Measurements from ENCODE around the gene HOXA4. TPM values are rescaled to one million over a fixed set of nuclear protein-coding genes. Genes with fewer than 3 reads are reported as not detected.
A peak's percentile ranks its signal among the peaks of the same experiment; 100 is the strongest.

The HOXA4 gene
- total RNA-seq, 1 donor from 2014 or later, result not detected

- Histone ChIP-seq H3K4me3 (no peak overlapping the region), H3K36me3 (no peaks in the 10 kb centered on the region), H3K79me2 (ENCODE audit: low read depth) (no peaks in the 10 kb centered on the region), H4K20me1 (ENCODE audit: low read depth) (peaks cover 93% of the 10 kb centered on the region), H3K4me2 (no peak overlapping the region), H3K9me3 (ENCODE audit: low read depth) (no peaks in the 10 kb centered on the region), H3F3A (ENCODE audit: low read depth) (no peaks in the 10 kb centered on the region), H2AFZ (replicated peaks) (no peak overlapping the region), H3K9ac (no peak overlapping the region), H3K27ac (no peak overlapping the region), H3K27me3 (peaks cover 100% of the 10 kb centered on the region), H3K4me1 (no peaks in the 10 kb centered on the region)
- peaks cover 7% of the 10 kb centered on the region for H3K9me3 Mint-ChIP-seq
- DNase-seq (ENCODE audit: low spot score), result no peak
- H3K4me1 Mint-ChIP-seq, result no peaks in the 10 kb centered on the region
- no peak overlapping the region for H3K27ac Mint-ChIP-seq
- H3K4me3 Mint-ChIP-seq, result no peak overlapping the region
- H3K36me3 Mint-ChIP-seq, result no peaks in the 10 kb centered on the region
- TF ChIP-seq, protein P1, sequence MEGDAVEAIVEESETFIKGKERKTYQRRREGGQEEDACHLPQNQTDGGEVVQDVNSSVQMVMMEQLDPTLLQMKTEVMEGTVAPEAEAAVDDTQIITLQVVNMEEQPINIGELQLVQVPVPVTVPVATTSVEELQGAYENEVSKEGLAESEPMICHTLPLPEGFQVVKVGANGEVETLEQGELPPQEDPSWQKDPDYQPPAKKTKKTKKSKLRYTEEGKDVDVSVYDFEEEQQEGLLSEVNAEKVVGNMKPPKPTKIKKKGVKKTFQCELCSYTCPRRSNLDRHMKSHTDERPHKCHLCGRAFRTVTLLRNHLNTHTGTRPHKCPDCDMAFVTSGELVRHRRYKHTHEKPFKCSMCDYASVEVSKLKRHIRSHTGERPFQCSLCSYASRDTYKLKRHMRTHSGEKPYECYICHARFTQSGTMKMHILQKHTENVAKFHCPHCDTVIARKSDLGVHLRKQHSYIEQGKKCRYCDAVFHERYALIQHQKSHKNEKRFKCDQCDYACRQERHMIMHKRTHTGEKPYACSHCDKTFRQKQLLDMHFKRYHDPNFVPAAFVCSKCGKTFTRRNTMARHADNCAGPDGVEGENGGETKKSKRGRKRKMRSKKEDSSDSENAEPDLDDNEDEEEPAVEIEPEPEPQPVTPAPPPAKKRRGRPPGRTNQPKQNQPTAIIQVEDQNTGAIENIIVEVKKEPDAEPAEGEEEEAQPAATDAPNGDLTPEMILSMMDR (IDR thresholded peaks at IDR 0.05), result no peak
- TF ChIP-seq EZH2 (IDR thresholded peaks at IDR 0.05), result no peak
- TF ChIP-seq EZH2phosphoT487 (IDR thresholded peaks at IDR 0.05), result no peak
- H3K27me3 Mint-ChIP-seq (ENCODE audit: insufficient read depth, low read depth), result peaks cover 97% of the 10 kb centered on the region
Observed at GRCh38 chr7:27121684-27122076, 8.9 kb downstream of the HOXA4 start.

- DNase-seq (ENCODE audit: low spot score), result no peak
Observed at GRCh38 chr7:27119412-27119911, 11.1 kb downstream of the HOXA4 start.

DNA sequence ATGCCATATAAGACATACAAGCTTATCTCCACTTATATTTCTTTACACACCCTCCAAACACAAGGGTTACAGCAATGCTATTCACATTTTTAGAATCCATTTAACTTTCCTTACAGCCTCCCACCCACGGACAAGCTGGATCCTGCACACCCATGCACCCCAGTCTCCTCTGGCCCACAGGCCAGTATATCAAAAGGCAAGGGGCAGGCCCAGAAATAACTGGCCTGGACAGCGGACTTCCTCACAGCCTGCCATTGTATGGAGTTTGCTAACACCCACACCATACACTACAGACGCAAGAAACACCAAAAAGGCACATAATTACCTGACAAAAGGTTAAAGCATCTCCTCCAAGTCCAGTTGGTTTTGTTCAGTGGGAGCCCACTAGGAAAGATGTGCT lies 12.0 kb downstream of the HOXA4 start:
- Mint-ChIP-seq H3K27ac (no peak overlapping the region), H3K9me3 (peaks cover 3% of the 10 kb centered on the region), H3K4me3 (no peak overlapping the region), H3K4me1 (no peaks in the 10 kb centered on the region), H3K36me3 (no peaks in the 10 kb centered on the region), H3K27me3 (ENCODE audit: insufficient read depth, low read depth) (peaks cover 93% of the 10 kb centered on the region)
- Histone ChIP-seq H3K4me2 (no peak overlapping the region), H3K27me3 (peaks cover 100% of the 10 kb centered on the region), H3K4me1 (no peaks in the 10 kb centered on the region), H3K9me3 (ENCODE audit: low read depth) (no peaks in the 10 kb centered on the region), H3K27ac (no peak overlapping the region), H3K9ac (no peak overlapping the region), H2AFZ (replicated peaks) (no peak overlapping the region), H3K79me2 (ENCODE audit: low read depth) (no peaks in the 10 kb centered on the region), H3K36me3 (no peaks in the 10 kb centered on the region), H3F3A (ENCODE audit: low read depth) (no peaks in the 10 kb centered on the region), H3K4me3 (no peak overlapping the region), H4K20me1 (ENCODE audit: low read depth) (peaks cover 93% of the 10 kb centered on the region)
- TF ChIP-seq EZH2 (IDR thresholded peaks at IDR 0.05), result peak; percentile 14
- TF ChIP-seq EZH2phosphoT487 (IDR thresholded peaks at IDR 0.05), result peak; percentile 19
- TF ChIP-seq, protein P1 (IDR thresholded peaks at IDR 0.05), result no peak
- no peak for DNase-seq (ENCODE audit: low spot score)

More at GRCh38 chr7:27119412-27119911, 11.1 kb downstream of the HOXA4 start:
- H3F3A ChIP-seq (ENCODE audit: low read depth), result no peaks in the 10 kb centered on the region
- no peaks in the 10 kb centered on the region for H3K79me2 ChIP-seq (ENCODE audit: low read depth)
- H3K27ac Mint-ChIP-seq, result no peak overlapping the region
- no peaks in the 10 kb centered on the region for H3K9me3 ChIP-seq (ENCODE audit: low read depth)
- no peaks in the 10 kb centered on the region for H3K4me1 ChIP-seq
- H4K20me1 ChIP-seq (ENCODE audit: low read depth), result peaks cover 93% of the 10 kb centered on the region
- TF ChIP-seq, protein P1 (IDR thresholded peaks at IDR 0.05), result no peak
- peak; percentile 6 for TF ChIP-seq EZH2 (IDR thresholded peaks at IDR 0.05)
- no peak for TF ChIP-seq EZH2phosphoT487 (IDR thresholded peaks at IDR 0.05)
- no peaks in the 10 kb centered on the region for H3K36me3 Mint-ChIP-seq
- H3K4me3 ChIP-seq, result no peak overlapping the region
- no peak overlapping the region for H2AFZ ChIP-seq (replicated peaks)
- H3K27me3 Mint-ChIP-seq (ENCODE audit: insufficient read depth, low read depth), result peaks cover 97% of the 10 kb centered on the region
- no peak overlapping the region for H3K27ac ChIP-seq
- H3K4me1 Mint-ChIP-seq, result no peaks in the 10 kb centered on the region
- peaks cover 100% of the 10 kb centered on the region for H3K27me3 ChIP-seq
- H3K36me3 ChIP-seq, result no peaks in the 10 kb centered on the region
- H3K9me3 Mint-ChIP-seq, result peaks cover 5% of the 10 kb centered on the region
- no peak overlapping the region for H3K4me3 Mint-ChIP-seq
- H3K9ac ChIP-seq, result no peak overlapping the region
- H3K4me2 ChIP-seq, result no peak overlapping the region

Data from neural progenitor cell (in vitro differentiated cells).